GM23338 (cell line): ENCODE results near the gene AP1S3. TPM values are rescaled to one million over a fixed set of nuclear protein-coding genes. Genes with fewer than 3 reads are reported as not detected.
A peak's percentile ranks its signal among the peaks of the same experiment; 100 is the strongest.

ENCODE experiments used
- ATAC-seq: fragments of 200-7000 bp; cut with Tn5 transposase; 3 replicates; pipeline ENCODE4 v1.9.1; 2020
- DNase-seq: peaks from one replicate; pipeline ENCODE4 v3.0.0-alpha.2; 2015; ENCODE audit warnings: low spot score
- H2AFZ ChIP-seq: fragments of 200-600 bp; sonication (generic); 2 replicates; pipeline ENCODE4 v1.8.0; 2016; ENCODE audit warnings: antibody characterized with exemption, mild to moderate bottlenecking, moderate library complexity
- H3F3A ChIP-seq: fragments of 200-600 bp; sonication (generic); replicated peaks from 2 replicates; pipeline ENCODE4 v1.8.0; 2017; ENCODE audit warnings: antibody characterized with exemption, mixed run types, low read depth
- H3K27ac ChIP-seq: fragments of 200-600 bp; sonication (generic); 2 replicates; pipeline ENCODE4 v1.6.1; 2016; ENCODE audit warnings: low read depth
- H3K27me3 ChIP-seq: fragments of 200-600 bp; sonication (generic); 2 replicates; pipeline ENCODE4 v1.8.0; 2016; ENCODE audit warnings: mild to moderate bottlenecking, mixed run types, moderate library complexity; ENCODE audit not compliant: insufficient read depth
- H3K36me3 ChIP-seq: fragments of 200-600 bp; sonication (generic); 2 replicates; pipeline ENCODE4 v1.8.0; 2016; ENCODE audit warnings: mild to moderate bottlenecking; ENCODE audit not compliant: insufficient read depth
- H3K4me1 ChIP-seq: fragments of 200-600 bp; sonication (generic); 2 replicates; pipeline ENCODE4 v1.8.0; 2016; ENCODE audit warnings: mild to moderate bottlenecking, moderate library complexity; ENCODE audit not compliant: insufficient read depth
- H3K4me2 ChIP-seq: fragments of 200-600 bp; sonication (generic); 2 replicates; pipeline ENCODE4 v1.7.1; 2017; ENCODE audit warnings: mixed run types
- H3K4me3 ChIP-seq: fragments of 200-600 bp; sonication (generic); 2 replicates; pipeline ENCODE4 v1.6.1; 2016; ENCODE audit warnings: mixed run types
- H3K79me2 ChIP-seq: fragments of 200-600 bp; sonication (generic); replicated peaks from 2 replicates; pipeline ENCODE4 v1.8.0; 2017; ENCODE audit warnings: mild to moderate bottlenecking; ENCODE audit not compliant: insufficient read depth
- H3K9me2 ChIP-seq: fragments of 200-600 bp; sonication (generic); 2 replicates; pipeline ENCODE4 v1.8.0; 2017; ENCODE audit not compliant: insufficient read depth
- H4K20me1 ChIP-seq: fragments of 200-600 bp; sonication (generic); replicated peaks from 2 replicates; pipeline ENCODE4 v1.8.0; 2017; ENCODE audit warnings: mild to moderate bottlenecking; ENCODE audit not compliant: insufficient read depth
- H3K27ac Mint-ChIP-seq: 2 replicates; pipeline ENCODE4 v1.8.0; 2020; ENCODE audit warnings: inconsistent platforms, mild to moderate bottlenecking, moderate library complexity, mixed read lengths
- H3K27me3 Mint-ChIP-seq: 3 replicates; pipeline ENCODE4 v1.8.0; 2022; ENCODE audit warnings: low read depth, mild to moderate bottlenecking, moderate library complexity, mixed read lengths, inconsistent platforms; ENCODE audit not compliant: insufficient read depth, poor library complexity
- H3K36me3 Mint-ChIP-seq: 3 replicates; pipeline ENCODE4 v1.8.0; 2021; ENCODE audit warnings: low read depth, mild to moderate bottlenecking, inconsistent platforms, moderate library complexity, mixed read lengths
- H3K4me1 Mint-ChIP-seq: 3 replicates; pipeline ENCODE4 v1.8.0; 2020; ENCODE audit warnings: mild to moderate bottlenecking, inconsistent platforms, mixed read lengths
- H3K4me3 Mint-ChIP-seq: 3 replicates; pipeline ENCODE4 v1.8.0; 2021; ENCODE audit warnings: moderate library complexity, mild to moderate bottlenecking, inconsistent platforms, mixed read lengths
- H3K9me3 Mint-ChIP-seq: 3 replicates; pipeline ENCODE4 v1.8.0; 2020; ENCODE audit warnings: moderate library complexity, mild to moderate bottlenecking, inconsistent platforms, mixed read lengths
- CREB1 ChIP-seq: fragments of 250-450 bp; sonication (Bioruptor Pico); IDR thresholded peaks from 2 replicates; pipeline ENCODE4 v1.5.0; 2020; ENCODE audit warnings: low read depth, mild to moderate bottlenecking, moderate library complexity
- ETS1 ChIP-seq: IDR thresholded peaks from 2 replicates; pipeline ENCODE4 v1.6.1; 2016; ENCODE audit warnings: antibody characterized with exemption
- EZH2 ChIP-seq: fragments of 200-600 bp; sonication (generic); IDR thresholded peaks from one replicate; pipeline ENCODE4 v1.8.0; 2017; ENCODE audit warnings: antibody characterized with exemption, mild to moderate bottlenecking, low read depth; ENCODE audit not compliant: unreplicated experiment
- EZH2phosphoT487 ChIP-seq: fragments of 200-600 bp; sonication (generic); IDR thresholded peaks from one replicate; pipeline ENCODE4 v1.8.1; 2018; ENCODE audit warnings: antibody characterized with exemption; ENCODE audit not compliant: unreplicated experiment
- JUNB ChIP-seq: IDR thresholded peaks from one replicate; pipeline ENCODE4 v1.6.1; 2016; ENCODE audit warnings: antibody characterized with exemption; ENCODE audit not compliant: unreplicated experiment
- NANOG ChIP-seq: IDR thresholded peaks from 2 replicates; pipeline ENCODE4 v1.6.1; 2016; ENCODE audit warnings: antibody characterized with exemption, borderline replicate concordance
- POLR2AphosphoS5 ChIP-seq: IDR thresholded peaks from 2 replicates; pipeline ENCODE4 v1.6.1; 2016; ENCODE audit warnings: antibody characterized with exemption, low read depth
- REST ChIP-seq: IDR thresholded peaks from one replicate; pipeline ENCODE4 v1.6.1; 2018; ENCODE audit warnings: antibody characterized with exemption; ENCODE audit not compliant: unreplicated experiment
- STAT1 ChIP-seq: IDR thresholded peaks from one replicate; pipeline ENCODE4 v1.6.1; 2016; ENCODE audit warnings: antibody characterized with exemption; ENCODE audit not compliant: unreplicated experiment
- ZNF114 ChIP-seq: fragments of 250-450 bp; sonication (Bioruptor Pico); IDR thresholded peaks from 2 replicates; pipeline ENCODE4 v1.5.0; 2020; ENCODE audit warnings: mild to moderate bottlenecking, moderate library complexity
- ZNF331 ChIP-seq: fragments of 250-450 bp; sonication (Bioruptor Pico); IDR thresholded peaks from 2 replicates; pipeline ENCODE4 v1.5.0; 2020; ENCODE audit warnings: low read depth, mild to moderate bottlenecking, moderate library complexity
- ZNF462 ChIP-seq: fragments of 250-450 bp; sonication (Bioruptor Pico); IDR thresholded peaks from 2 replicates; pipeline ENCODE4 v1.5.0; 2020; ENCODE audit warnings: mild to moderate bottlenecking, moderate library complexity
- polyA plus RNA-seq: library from polyadenylated mRNA; unstranded; fragments of >200 nt; fragmentation: Nextera tagmentation; extraction: Ambion mirVana; gene quantifications from 2 replicates; pipeline ENCODE4 v1.2.1, GENCODE V29; 2016
- total RNA-seq: library from RNA; depleted of rRNA; stranded (reverse); fragments of >200 nt; shearing (Covaris generic); gene quantifications from 2 replicates; pipeline ENCODE4 v1.2.3, GENCODE V29; 2014
- TF ChIP-seq, protein P1 (sequence below), 2 experiments: fragments of 200-600 bp in 1 of 2; sonication (generic) in 1 of 2; conservative IDR thresholded peaks; 2 replicates each; pipeline versions ENCODE4 v1.5.1 to v1.6.1; 2016 to 2017; ENCODE audit warnings: antibody characterized with exemption in 2 of 2, low read depth in 2 of 2, mild to moderate bottlenecking in 2 of 2, moderate library complexity in 1 of 2

The AP1S3 gene
- total and polyA plus RNA-seq, 2 experiments from 2014 or later: 8.8 to 25.5 TPM

GRCh38 chr2:223722226-223722625, 115.2 kb downstream of the AP1S3 start:
- peak overlapping the region; percentile 57; the same call in 1 of the 3 replicates for H3K4me3 Mint-ChIP-seq
- peaks cover 28% of the 10 kb centered on the region for H3K4me1 ChIP-seq
- H3K27ac ChIP-seq: no peak overlapping the region
- no peaks in the 10 kb centered on the region for H3K9me2 ChIP-seq
- DNase-seq (no peak), ATAC-seq (no peak)
- H4K20me1 ChIP-seq: no peaks in the 10 kb centered on the region
- no peaks in the 10 kb centered on the region for H3K36me3 ChIP-seq
- peaks cover 44% of the 10 kb centered on the region for H3K4me1 Mint-ChIP-seq
- H2AFZ ChIP-seq: no peak overlapping the region
- H3K9me3 Mint-ChIP-seq: peaks cover 21% of the 10 kb centered on the region
- no peak overlapping the region for H3K27ac Mint-ChIP-seq
- H3K79me2 ChIP-seq: no peaks in the 10 kb centered on the region
- peaks cover 28% of the 10 kb centered on the region for H3K36me3 Mint-ChIP-seq
- no peak for TF ChIP-seq EZH2phosphoT487
- no peak for TF ChIP-seq ZNF114 (CRISPR knock-in tag)
- no peak for TF ChIP-seq JUNB
- TF ChIP-seq REST: no peak
- TF ChIP-seq ZNF462: no peak
- TF ChIP-seq POLR2AphosphoS5: no peak
- TF ChIP-seq ETS1: no peak
- TF ChIP-seq STAT1: no peak
- TF ChIP-seq CREB1 (CRISPR knock-in tag): no peak
- TF ChIP-seq, protein P1, sequence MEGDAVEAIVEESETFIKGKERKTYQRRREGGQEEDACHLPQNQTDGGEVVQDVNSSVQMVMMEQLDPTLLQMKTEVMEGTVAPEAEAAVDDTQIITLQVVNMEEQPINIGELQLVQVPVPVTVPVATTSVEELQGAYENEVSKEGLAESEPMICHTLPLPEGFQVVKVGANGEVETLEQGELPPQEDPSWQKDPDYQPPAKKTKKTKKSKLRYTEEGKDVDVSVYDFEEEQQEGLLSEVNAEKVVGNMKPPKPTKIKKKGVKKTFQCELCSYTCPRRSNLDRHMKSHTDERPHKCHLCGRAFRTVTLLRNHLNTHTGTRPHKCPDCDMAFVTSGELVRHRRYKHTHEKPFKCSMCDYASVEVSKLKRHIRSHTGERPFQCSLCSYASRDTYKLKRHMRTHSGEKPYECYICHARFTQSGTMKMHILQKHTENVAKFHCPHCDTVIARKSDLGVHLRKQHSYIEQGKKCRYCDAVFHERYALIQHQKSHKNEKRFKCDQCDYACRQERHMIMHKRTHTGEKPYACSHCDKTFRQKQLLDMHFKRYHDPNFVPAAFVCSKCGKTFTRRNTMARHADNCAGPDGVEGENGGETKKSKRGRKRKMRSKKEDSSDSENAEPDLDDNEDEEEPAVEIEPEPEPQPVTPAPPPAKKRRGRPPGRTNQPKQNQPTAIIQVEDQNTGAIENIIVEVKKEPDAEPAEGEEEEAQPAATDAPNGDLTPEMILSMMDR (conservative IDR thresholded peaks at IDR 0.05; ENCODE audit: low read depth in 2 of 2): no peak
- no peak for TF ChIP-seq EZH2
- TF ChIP-seq NANOG: no peak
- TF ChIP-seq ZNF331 (CRISPR knock-in tag): no peak
- no peaks in the 10 kb centered on the region for H3K27me3 ChIP-seq
- no peak overlapping the region for H3K4me3 ChIP-seq
- 0 out of 2 replicates have a peak, but pooled peaks cover 6% of the 10 kb centered on the region for H3F3A ChIP-seq
- peaks cover 8% of the 10 kb centered on the region for H3K27me3 Mint-ChIP-seq
- H3K4me2 ChIP-seq: no peak overlapping the region
